ENCODE data around the gene GGA1. TPM values are rescaled to one million over a fixed set of nuclear protein-coding genes. Genes with fewer than 3 reads are reported as not detected.
A peak's percentile ranks its signal among the peaks of the same experiment; 100 is the strongest.

Gene GGA1
- total and polyA plus RNA-seq, 9 of the 15 experiments (the other 6 are each of a cell fraction or from before 2014, with no cell fraction given): 1.5 to 69.5 (median 31.6) TPM

- H2AFZ ChIP-seq (ENCODE audit: low read depth, low read length): no peak overlapping the region
- H3K9me3 ChIP-seq (replicated peaks; ENCODE audit: control insufficient read depth, insufficient read depth, low read depth, low read length): no peaks in the 10 kb centered on the region
- WGBS (ENCODE audit: insufficient coverage, low coverage, missing lambda C conversion rate): 65% methylated on average over 3 of the region's 3 CpGs
- intact Hi-C loops (cut with micrococcal nuclease): no loop called here
- peak overlapping the region; percentile 20 to 81; a peak in 3 of 4 replicates for H3K9ac ChIP-seq (ENCODE audit: insufficient read depth in 1 of 2, low read depth in 2 of 2, low read length in 2 of 2)
- no peak overlapping the region for H3K4me3 ChIP-seq
- no peak overlapping the region for H3K27ac ChIP-seq (ENCODE audit: extremely low read depth, low read depth, low read length)
- ChIA-PET CTCF (ENCODE audit: low intra/inter-chr PET ratio) (interaction anchor here (0.9 to 1.1 kb wide), 2 partner anchors 45 to 89 kb away, joined by 3 read pairs; no protein-coding TSS in a partner anchor), POLR2A (interaction anchor here (1.2 to 2.5 kb wide), 3 partner anchors 10 to 27 kb away, joined by 3 to 12 read pairs (median 3); no protein-coding TSS in a partner anchor)
- ATAC-seq (no peak), FAIRE-seq (no peak), DNase-seq (ENCODE audit: extremely low read depth in 1 of 4, low spot score in 3 of 4) (no peak)
- peaks cover 17% of the 10 kb centered on the region; the same call in 2 of the 3 replicates for H3K36me3 ChIP-seq (ENCODE audit: control insufficient read depth, insufficient read depth, low read length)
- no peak overlapping the region for H3K4me2 ChIP-seq (ENCODE audit: insufficient read depth, low read length)
- in situ Hi-C loops (cut with MboI): no loop called here
- peaks cover 45 to 84% of the 10 kb centered on the region in 2 experiments for H3K4me1 ChIP-seq (replicated peaks in 1 of 2; ENCODE audit: control insufficient read depth in 2 of 2, insufficient read depth in 2 of 2, low read length in 2 of 2)
- TF ChIP-seq RBM14 (IDR thresholded peaks at IDR 0.05; ENCODE audit: borderline replicate concordance, insufficient read depth, low read depth, low read length): no peak
- TF ChIP-seq NCOA6 (IDR thresholded peaks at IDR 0.05): no peak
- no peak for TF ChIP-seq NFXL1 (CRISPR knock-in tag; IDR thresholded peaks at IDR 0.05)
- no peak for TF ChIP-seq ZNF561 (CRISPR knock-in tag; conservative IDR thresholded peaks at IDR 0.05)
- no peak for TF ChIP-seq PML (IDR thresholded peaks at IDR 0.05; ENCODE audit: low read length)
- TF ChIP-seq RUNX1 (IDR thresholded peaks at IDR 0.05; ENCODE audit: low read depth): no peak
- TF ChIP-seq STAT5B (CRISPR knock-in tag; IDR thresholded peaks at IDR 0.05): no peak
- no peak for TF ChIP-seq ZNF76 (CRISPR knock-in tag; IDR thresholded peaks at IDR 0.05; ENCODE audit: borderline replicate concordance)
- TF ChIP-seq MNT (conservative IDR thresholded peaks at IDR 0.05): no peak
- TF ChIP-seq MCM2 (IDR thresholded peaks at IDR 0.05; ENCODE audit: low read depth): no peak
- TF ChIP-seq NFIC (IDR thresholded peaks at IDR 0.05): no peak
- TF ChIP-seq IFI16 (CRISPR knock-in tag; IDR thresholded peaks at IDR 0.05): no peak
- no peak for TF ChIP-seq ZBTB33 (CRISPR knock-in tag; IDR thresholded peaks at IDR 0.05)
- TF ChIP-seq MCM7 (IDR thresholded peaks at IDR 0.05): no peak
- no peak for TF ChIP-seq L3MBTL2 (IDR thresholded peaks at IDR 0.05)
- peaks cover 11% of the 10 kb centered on the region for H3K79me2 ChIP-seq (ENCODE audit: control insufficient read depth, insufficient read depth, low read length)
- no peaks in the 10 kb centered on the region for H3K27me3 ChIP-seq (ENCODE audit: control insufficient read depth in 2 of 2, insufficient read depth in 2 of 2, low read length in 2 of 2)
- H3K9me1 ChIP-seq (ENCODE audit: control insufficient read depth, insufficient read depth, low read length): no peaks in the 10 kb centered on the region
- no TSS peak for BruUV-seq (replicated peaks)
- no peaks in the 10 kb centered on the region for H4K20me1 ChIP-seq (replicated peaks; ENCODE audit: control insufficient read depth, insufficient read depth, low read length)
Observed at GRCh38 chr22:37636949-37637273, 28.3 kb downstream of the GGA1 start.

All from K562 (cell line).